CD14-positive monocyte (primary cell): ENCODE measurements around the gene MLN. TPM values are rescaled to one million over a fixed set of nuclear protein-coding genes. Genes with fewer than 3 reads are reported as not detected.

Experiments
- DNase-seq, 3 donors: peaks; one replicate each; pipeline ENCODE4 v3.0.0-alpha.2; 2011 to 2022
- H2AFZ ChIP-seq: 2 replicates; pipeline ENCODE4 v1.6.0; 2012; ENCODE audit warnings: mild to moderate bottlenecking, low read depth, low read length, inconsistent platforms; ENCODE audit not compliant: insufficient read depth, poor library complexity, severe bottlenecking
- H3K27ac ChIP-seq, 2 donors: 1 replicate in 1 of 2; 2 replicates in 1 of 2; pipeline ENCODE4 v1.5.1; 2012 to 2013; ENCODE audit warnings: low read length in 2 of 2, control low read depth in 1 of 2, inconsistent platforms in 1 of 2, low read depth in 1 of 2, mild to moderate bottlenecking in 1 of 2
- H3K27me3 ChIP-seq, 2 donors: one replicate each; pipeline versions ENCODE4 v1.6.0 to v1.6.1; 2011 to 2013; ENCODE audit warnings: low read length in 2 of 2; ENCODE audit not compliant: control insufficient read depth in 2 of 2, insufficient read depth in 2 of 2
- H3K36me3 ChIP-seq, 2 donors: replicated peaks in 1 of 2; 1 replicate in 1 of 2; 2 replicates in 1 of 2; pipeline versions ENCODE4 v1.5.1 to v1.6.1; 2012 to 2013; ENCODE audit warnings: low read length in 2 of 2, control low read depth in 1 of 2, inconsistent platforms in 1 of 2, mild to moderate bottlenecking in 1 of 2; ENCODE audit not compliant: insufficient read depth in 2 of 2, control insufficient read depth in 1 of 2
- H3K4me1 ChIP-seq, 2 donors: 1 replicate in 1 of 2; 2 replicates in 1 of 2; pipeline versions ENCODE4 v1.5.1 to v1.6.1; 2012 to 2013; ENCODE audit warnings: low read length in 2 of 2, control low read depth in 1 of 2, inconsistent platforms in 1 of 2, mild to moderate bottlenecking in 1 of 2, moderate library complexity in 1 of 2; ENCODE audit not compliant: insufficient read depth in 2 of 2, control insufficient read depth in 1 of 2
- H3K4me2 ChIP-seq: replicated peaks from 2 replicates; pipeline ENCODE3; 2012; ENCODE audit warnings: low read length, moderate library complexity, mild to moderate bottlenecking; ENCODE audit not compliant: poor library complexity, severe bottlenecking; ENCODE audit errors: extremely low read depth
- H3K4me3 ChIP-seq, 3 experiments: fragments of 200-600 bp in 1 of 3; sonication (generic) in 1 of 3; replicated peaks in 1 of 3; 1 replicate in 2 of 3; 2 replicates in 1 of 3; pipeline ENCODE4 v1.5.1; 2011 to 2013; ENCODE audit warnings: low read length in 3 of 3, mild to moderate bottlenecking in 3 of 3, control low read depth in 2 of 3, low read depth in 2 of 3, inconsistent platforms in 1 of 3, moderate library complexity in 1 of 3
- H3K79me2 ChIP-seq: 2 replicates; pipeline ENCODE4 v1.6.0; 2012; ENCODE audit warnings: mild to moderate bottlenecking, control low read depth, inconsistent platforms, low read length, moderate library complexity; ENCODE audit not compliant: insufficient read depth
- H3K9ac ChIP-seq: 2 replicates; pipeline ENCODE4 v1.6.0; 2017; ENCODE audit warnings: low read length, mild to moderate bottlenecking; ENCODE audit not compliant: insufficient read depth, poor library complexity, severe bottlenecking
- H3K9me3 ChIP-seq, 2 donors: replicated peaks in 1 of 2; 1 replicate in 1 of 2; 2 replicates in 1 of 2; pipeline versions ENCODE4 v1.5.1 to v1.6.1; 2012 to 2013; ENCODE audit warnings: low read length in 2 of 2, control low read depth in 1 of 2; ENCODE audit not compliant: control insufficient read depth in 1 of 2, insufficient read depth in 1 of 2
- H4K20me1 ChIP-seq: 2 replicates; pipeline ENCODE4 v1.6.0; 2012; ENCODE audit warnings: mild to moderate bottlenecking, low read length, control low read depth, moderate library complexity; ENCODE audit not compliant: insufficient read depth
- H3K27ac Mint-ChIP-seq, 7 donors: one replicate each; pipeline ENCODE4 v1.8.0; 2020; ENCODE audit warnings: mild to moderate bottlenecking in 7 of 7, mixed read lengths in 7 of 7, moderate library complexity in 6 of 7, inconsistent platforms in 2 of 7
- H3K27me3 Mint-ChIP-seq, 3 donors: one replicate each; pipeline ENCODE4 v1.8.0; 2021 to 2022; ENCODE audit warnings: low read depth in 3 of 3, mild to moderate bottlenecking in 3 of 3, mixed read lengths in 3 of 3, moderate library complexity in 3 of 3, inconsistent platforms in 1 of 3
- H3K36me3 Mint-ChIP-seq, 2 donors: one replicate each; pipeline ENCODE4 v1.8.0; 2020; ENCODE audit warnings: mixed read lengths in 2 of 2, inconsistent platforms in 1 of 2, mild to moderate bottlenecking in 1 of 2
- H3K4me1 Mint-ChIP-seq: one replicate; pipeline ENCODE4 v1.8.0; 2020; ENCODE audit warnings: mild to moderate bottlenecking, mixed read lengths
- H3K4me3 Mint-ChIP-seq, 2 donors: one replicate each; pipeline ENCODE4 v1.8.0; 2020; ENCODE audit warnings: mild to moderate bottlenecking in 2 of 2, mixed read lengths in 2 of 2, moderate library complexity in 1 of 2
- H3K9me3 Mint-ChIP-seq, 7 donors: one replicate each; pipeline ENCODE4 v1.8.0; 2020 to 2022; ENCODE audit warnings: mixed read lengths in 7 of 7, mild to moderate bottlenecking in 6 of 7, moderate library complexity in 6 of 7, inconsistent platforms in 2 of 7
- WGBS: methylation state at CpG from one replicate; pipeline ENCODE4 v1.1.5; 2013; ENCODE audit warnings: missing lambda C conversion rate; ENCODE audit not compliant: insufficient coverage; 5-methylcytosine and 5-hydroxymethylcytosine counted together
- intact Hi-C, 2 donors: fragments of 100-400 bp; cut with micrococcal nuclease; formaldehyde crosslinking; loops; one replicate each; pipeline versions ENCODE4 v1.15.0 to v1.15.1; 2023
- polyA plus RNA-seq, 3 donors: library from polyadenylated mRNA; depleted of rRNA in 1 of 3; unstranded in 2 of 3; stranded (reverse) in 1 of 3; fragments of 300-500 nt in 2 of 3; fragments of >200 nt in 1 of 3; fragmentation: Illumina TruSeq in 2 of 3; gene quantifications; 1 replicate in 2 of 3; 2 replicates in 1 of 3; pipeline ENCODE4 v1.2.3, GENCODE V29; 2012 to 2021
- TF ChIP-seq, protein P1 (sequence below): fragments of 200-600 bp; IDR thresholded peaks from one replicate; pipeline ENCODE4 v1.8.0; 2022; ENCODE audit warnings: antibody characterized with exemption, mild to moderate bottlenecking

Gene MLN
- polyA plus RNA-seq, 3 donors: not detected

DNA sequence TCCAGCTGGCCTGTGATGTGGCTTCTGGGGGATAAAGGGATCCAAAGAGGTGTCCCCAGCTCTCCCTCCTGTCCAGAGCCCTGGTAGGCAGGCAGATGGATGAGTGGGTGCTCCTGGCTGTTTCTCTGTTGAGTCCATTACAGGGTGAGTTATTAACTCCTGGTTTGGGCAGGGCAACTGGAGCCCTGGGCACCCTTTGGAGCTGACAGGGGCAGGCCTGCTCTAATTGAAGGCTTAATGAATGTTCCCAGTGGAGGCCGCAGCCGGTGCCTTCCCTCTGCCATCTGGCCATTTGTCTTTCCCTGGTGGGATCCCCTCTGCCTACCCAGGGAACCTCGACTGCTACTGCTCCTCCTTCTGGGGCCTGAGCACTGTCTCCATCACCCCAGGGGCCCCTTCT, 44.7 kb upstream of the MLN start:
- no peak for DNase-seq
- Histone ChIP-seq H3K9ac (no peak overlapping the region), H3K79me2 (no peaks in the 10 kb centered on the region), H3K27ac (no peak overlapping the region), H3K4me2 (no peak overlapping the region), H3K36me3 (no peaks in the 10 kb centered on the region), H4K20me1 (no peaks in the 10 kb centered on the region), H3K4me1 (no peaks in the 10 kb centered on the region), H3K9me3 (no peaks in the 10 kb centered on the region), H3K4me3 (no peak overlapping the region), H2AFZ (no peak overlapping the region), H3K27me3 (peaks cover 0 to 4% of the 10 kb centered on the region in 2 donors)
- TF ChIP-seq, protein P1, sequence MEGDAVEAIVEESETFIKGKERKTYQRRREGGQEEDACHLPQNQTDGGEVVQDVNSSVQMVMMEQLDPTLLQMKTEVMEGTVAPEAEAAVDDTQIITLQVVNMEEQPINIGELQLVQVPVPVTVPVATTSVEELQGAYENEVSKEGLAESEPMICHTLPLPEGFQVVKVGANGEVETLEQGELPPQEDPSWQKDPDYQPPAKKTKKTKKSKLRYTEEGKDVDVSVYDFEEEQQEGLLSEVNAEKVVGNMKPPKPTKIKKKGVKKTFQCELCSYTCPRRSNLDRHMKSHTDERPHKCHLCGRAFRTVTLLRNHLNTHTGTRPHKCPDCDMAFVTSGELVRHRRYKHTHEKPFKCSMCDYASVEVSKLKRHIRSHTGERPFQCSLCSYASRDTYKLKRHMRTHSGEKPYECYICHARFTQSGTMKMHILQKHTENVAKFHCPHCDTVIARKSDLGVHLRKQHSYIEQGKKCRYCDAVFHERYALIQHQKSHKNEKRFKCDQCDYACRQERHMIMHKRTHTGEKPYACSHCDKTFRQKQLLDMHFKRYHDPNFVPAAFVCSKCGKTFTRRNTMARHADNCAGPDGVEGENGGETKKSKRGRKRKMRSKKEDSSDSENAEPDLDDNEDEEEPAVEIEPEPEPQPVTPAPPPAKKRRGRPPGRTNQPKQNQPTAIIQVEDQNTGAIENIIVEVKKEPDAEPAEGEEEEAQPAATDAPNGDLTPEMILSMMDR: no peak
- no peaks in the 10 kb centered on the region for H3K4me1 Mint-ChIP-seq
- H3K27me3 Mint-ChIP-seq: peaks cover 19 to 23% (median 22%) of the 10 kb centered on the region in 3 donors
- H3K27ac Mint-ChIP-seq: no peak overlapping the region
- H3K36me3 Mint-ChIP-seq: no peaks in the 10 kb centered on the region
- intact Hi-C loops: no loop called here
- H3K9me3 Mint-ChIP-seq: no peaks in the 10 kb centered on the region
- no peak overlapping the region for H3K4me3 Mint-ChIP-seq
- WGBS: 83% methylated on average over 3 of the region's 3 CpGs

DNA sequence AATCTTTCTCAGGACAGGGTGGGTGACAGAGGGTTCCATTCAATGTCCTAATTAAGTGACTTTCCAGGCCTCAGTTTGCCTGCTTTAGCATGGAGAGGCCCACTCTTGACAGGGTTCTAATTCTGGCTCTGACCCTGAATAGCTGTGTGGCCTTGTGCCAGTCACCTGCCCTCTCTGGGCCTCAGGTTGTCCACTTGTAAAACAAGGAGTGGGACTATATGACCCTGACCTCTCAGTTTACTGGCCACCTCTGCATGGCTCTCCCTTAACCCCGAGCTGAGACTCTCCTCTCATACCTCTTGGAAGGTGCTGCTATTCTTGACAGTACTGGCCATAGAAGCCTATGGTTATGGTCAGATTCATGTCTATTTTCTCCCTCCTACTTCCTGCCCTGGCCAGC, 44.1 kb upstream of the MLN start:
- no peak overlapping the region for H3K4me2 ChIP-seq
- H3K27ac Mint-ChIP-seq: no peak overlapping the region
- intact Hi-C loops: no loop called here

More for the DNA sequence above, 44.1 kb upstream of the MLN start:
- Histone ChIP-seq H4K20me1 (no peaks in the 10 kb centered on the region), H3K4me1 (no peaks in the 10 kb centered on the region), H3K9ac (no peak overlapping the region), H3K27me3 (no peaks in the 10 kb centered on the region), H3K4me3 (no peak overlapping the region), H2AFZ (no peak overlapping the region), H3K36me3 (no peaks in the 10 kb centered on the region), H3K79me2 (no peaks in the 10 kb centered on the region), H3K27ac (no peak overlapping the region), H3K9me3 (no peaks in the 10 kb centered on the region)
- Mint-ChIP-seq H3K27me3 (peaks cover 16 to 21% (median 18%) of the 10 kb centered on the region in 3 donors), H3K9me3 (no peaks in the 10 kb centered on the region), H3K4me1 (no peaks in the 10 kb centered on the region), H3K36me3 (no peaks in the 10 kb centered on the region), H3K4me3 (no peak overlapping the region)
- TF ChIP-seq, protein P1: no peak
- 100% methylated on average over 1 of the region's 1 CpG for WGBS
- no peak for DNase-seq
